Measurements from ENCODE around the gene KIF22. TPM values are rescaled to one million over a fixed set of nuclear protein-coding genes. Genes with fewer than 3 reads are reported as not detected.

Gene KIF22
- total RNA-seq, 4 donors from 2014 or later: 5.9 to 70.4 (median 15.8) TPM

DNA sequence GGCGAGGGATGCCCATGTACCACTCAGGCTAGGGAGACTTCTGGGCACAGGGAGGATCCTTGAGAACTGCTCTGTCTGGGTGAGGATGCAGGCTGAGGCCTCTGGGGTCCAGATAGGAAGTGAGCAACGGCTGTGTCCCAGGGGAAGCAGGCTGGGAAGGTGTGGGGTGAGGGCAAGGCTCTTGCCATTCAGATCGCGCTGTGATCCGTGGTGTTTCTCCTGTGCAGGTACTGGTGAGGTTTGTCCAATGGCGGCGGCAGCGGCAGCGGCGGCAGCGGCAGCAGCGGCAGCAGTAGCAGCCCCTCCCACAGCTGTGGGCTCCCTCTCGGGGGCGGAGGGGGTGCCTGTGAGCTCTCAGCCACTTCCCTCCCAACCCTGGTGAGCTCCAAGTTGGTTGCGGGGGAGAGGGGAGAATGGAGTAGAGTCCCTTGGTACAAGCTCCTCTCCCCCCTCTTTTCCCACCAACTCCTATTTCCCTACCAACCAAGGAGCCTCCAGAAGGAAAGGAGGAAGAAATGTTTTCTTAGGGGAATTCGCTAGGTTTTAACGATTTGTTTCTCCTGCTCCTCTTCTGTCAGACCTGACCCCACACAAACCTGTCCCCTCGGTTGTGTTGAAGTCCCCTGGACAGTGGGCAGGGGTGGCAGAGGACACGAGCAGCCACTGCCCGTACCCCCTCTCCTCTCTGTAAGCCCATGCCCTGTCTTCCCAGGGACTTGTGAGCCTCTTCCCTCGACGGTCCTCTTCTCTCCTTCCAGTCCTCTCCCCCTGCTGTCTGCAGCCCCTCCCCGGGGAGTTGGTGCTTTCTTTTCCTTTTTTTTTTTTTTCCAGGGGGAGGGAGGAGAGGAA lies 19.5 kb downstream of the KIF22 start:
- no peak overlapping the region for H3K4me3 ChIP-seq
- peaks cover 11 to 39% of the 10 kb centered on the region in 2 donors for H3K4me1 ChIP-seq
- peak overlapping the region; percentile 96 to 99 for H3K27ac ChIP-seq
- TF ChIP-seq, protein P1, sequence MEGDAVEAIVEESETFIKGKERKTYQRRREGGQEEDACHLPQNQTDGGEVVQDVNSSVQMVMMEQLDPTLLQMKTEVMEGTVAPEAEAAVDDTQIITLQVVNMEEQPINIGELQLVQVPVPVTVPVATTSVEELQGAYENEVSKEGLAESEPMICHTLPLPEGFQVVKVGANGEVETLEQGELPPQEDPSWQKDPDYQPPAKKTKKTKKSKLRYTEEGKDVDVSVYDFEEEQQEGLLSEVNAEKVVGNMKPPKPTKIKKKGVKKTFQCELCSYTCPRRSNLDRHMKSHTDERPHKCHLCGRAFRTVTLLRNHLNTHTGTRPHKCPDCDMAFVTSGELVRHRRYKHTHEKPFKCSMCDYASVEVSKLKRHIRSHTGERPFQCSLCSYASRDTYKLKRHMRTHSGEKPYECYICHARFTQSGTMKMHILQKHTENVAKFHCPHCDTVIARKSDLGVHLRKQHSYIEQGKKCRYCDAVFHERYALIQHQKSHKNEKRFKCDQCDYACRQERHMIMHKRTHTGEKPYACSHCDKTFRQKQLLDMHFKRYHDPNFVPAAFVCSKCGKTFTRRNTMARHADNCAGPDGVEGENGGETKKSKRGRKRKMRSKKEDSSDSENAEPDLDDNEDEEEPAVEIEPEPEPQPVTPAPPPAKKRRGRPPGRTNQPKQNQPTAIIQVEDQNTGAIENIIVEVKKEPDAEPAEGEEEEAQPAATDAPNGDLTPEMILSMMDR (IDR thresholded peaks at IDR 0.05): no peak
- TF ChIP-seq POLR2A (IDR thresholded peaks at IDR 0.05): no peak
- no peaks in the 10 kb centered on the region for H3K9me3 ChIP-seq
- no peaks in the 10 kb centered on the region for H3K36me3 ChIP-seq
- intact Hi-C loops (cut with DNase I; ENCODE audit: low total_unique reads): no loop called here
- H3K27me3 ChIP-seq: no peaks in the 10 kb centered on the region
- peak; percentile 39 to 48 for DNase-seq

DNA sequence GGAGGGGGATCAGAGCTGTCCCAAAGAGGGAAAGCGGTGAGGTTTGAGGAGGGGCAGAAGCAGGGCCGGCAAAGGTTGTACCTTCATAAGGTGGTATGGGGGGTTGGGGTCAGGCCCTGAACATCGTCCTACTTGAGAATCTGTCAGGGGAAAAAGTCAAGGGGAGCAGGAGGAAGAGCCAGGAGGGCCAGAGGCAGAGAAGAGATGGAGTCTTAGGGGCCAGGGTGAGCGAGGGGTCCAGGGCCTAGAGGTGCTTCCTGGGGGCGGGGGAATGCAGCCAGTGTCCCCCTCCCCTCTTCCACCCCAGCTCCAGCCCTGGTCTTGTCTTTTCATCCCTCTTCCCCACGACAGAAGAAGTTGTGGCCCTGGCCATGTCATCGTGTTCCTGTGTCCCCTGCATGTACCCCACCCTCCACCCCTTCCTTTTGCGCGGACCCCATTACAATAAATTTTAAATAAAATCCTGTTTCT lies 20.2 kb downstream of the KIF22 start:
- TF ChIP-seq POLR2A (IDR thresholded peaks at IDR 0.05): no peak
- TF ChIP-seq, protein P1 (IDR thresholded peaks at IDR 0.05): no peak
- DNase-seq: no peak
- intact Hi-C loops (cut with DNase I; ENCODE audit: low total_unique reads): no loop called here
- peak overlapping the region; percentile 96 to 99 for H3K27ac ChIP-seq
- H3K4me3 ChIP-seq: peak overlapping the region in 1 of 2 donors; percentile 59
- H3K4me1 ChIP-seq: peaks cover 11 to 39% of the 10 kb centered on the region in 2 donors
- H3K36me3 ChIP-seq: no peaks in the 10 kb centered on the region
- no peaks in the 10 kb centered on the region for H3K9me3 ChIP-seq
- no peaks in the 10 kb centered on the region for H3K27me3 ChIP-seq

DNA sequence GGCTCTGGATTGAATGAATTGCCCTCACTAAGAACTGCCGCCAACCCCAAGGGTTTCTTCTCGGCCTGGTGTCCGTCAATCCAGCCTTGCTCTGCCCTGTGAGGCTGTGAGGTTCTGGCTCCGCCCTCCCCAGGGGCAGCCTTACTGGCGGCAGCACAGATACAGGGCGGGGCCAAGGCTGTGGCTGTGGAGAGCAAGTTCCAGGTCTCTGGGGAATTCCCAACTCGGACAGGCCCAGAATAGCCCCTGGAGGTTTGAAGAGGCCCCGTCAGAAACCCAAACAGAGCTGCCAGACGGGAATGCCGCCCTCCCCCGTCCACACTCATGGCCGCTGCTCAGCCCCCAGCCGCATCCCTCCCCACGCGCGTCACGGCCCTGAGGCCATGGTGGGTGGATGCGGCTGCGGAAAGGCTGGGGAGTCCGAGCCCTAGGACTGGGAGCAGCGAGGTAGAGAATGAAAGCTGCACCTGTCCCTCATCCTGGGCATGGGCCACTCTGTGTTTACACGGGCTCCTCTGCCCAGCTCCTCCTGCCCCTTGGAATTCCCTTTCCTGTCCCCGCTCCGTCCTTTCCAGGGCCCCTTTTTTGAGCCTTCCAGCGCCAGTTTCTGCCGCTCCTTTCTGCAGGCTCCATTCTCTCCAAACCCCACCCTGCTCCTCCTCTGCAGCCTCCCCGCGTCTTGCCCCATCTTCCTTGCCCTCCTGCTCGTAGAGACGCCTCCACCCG lies 20.8 kb downstream of the KIF22 start:
- Histone ChIP-seq H3K36me3 (no peaks in the 10 kb centered on the region), H3K9me3 (no peaks in the 10 kb centered on the region), H3K27ac (peak overlapping the region; percentile 96 to 99), H3K4me3 (peak overlapping the region; percentile 59 to 66), H3K4me1 (peaks cover 11 to 39% of the 10 kb centered on the region in 2 donors), H3K27me3 (no peaks in the 10 kb centered on the region)
- DNase-seq: peak; percentile 96 to 98
- intact Hi-C loops (cut with DNase I; ENCODE audit: low total_unique reads): no loop called here
- TF ChIP-seq, protein P1 (IDR thresholded peaks at IDR 0.05): no peak
- peak; percentile 34 to 39 for TF ChIP-seq POLR2A (IDR thresholded peaks at IDR 0.05)

DNA sequence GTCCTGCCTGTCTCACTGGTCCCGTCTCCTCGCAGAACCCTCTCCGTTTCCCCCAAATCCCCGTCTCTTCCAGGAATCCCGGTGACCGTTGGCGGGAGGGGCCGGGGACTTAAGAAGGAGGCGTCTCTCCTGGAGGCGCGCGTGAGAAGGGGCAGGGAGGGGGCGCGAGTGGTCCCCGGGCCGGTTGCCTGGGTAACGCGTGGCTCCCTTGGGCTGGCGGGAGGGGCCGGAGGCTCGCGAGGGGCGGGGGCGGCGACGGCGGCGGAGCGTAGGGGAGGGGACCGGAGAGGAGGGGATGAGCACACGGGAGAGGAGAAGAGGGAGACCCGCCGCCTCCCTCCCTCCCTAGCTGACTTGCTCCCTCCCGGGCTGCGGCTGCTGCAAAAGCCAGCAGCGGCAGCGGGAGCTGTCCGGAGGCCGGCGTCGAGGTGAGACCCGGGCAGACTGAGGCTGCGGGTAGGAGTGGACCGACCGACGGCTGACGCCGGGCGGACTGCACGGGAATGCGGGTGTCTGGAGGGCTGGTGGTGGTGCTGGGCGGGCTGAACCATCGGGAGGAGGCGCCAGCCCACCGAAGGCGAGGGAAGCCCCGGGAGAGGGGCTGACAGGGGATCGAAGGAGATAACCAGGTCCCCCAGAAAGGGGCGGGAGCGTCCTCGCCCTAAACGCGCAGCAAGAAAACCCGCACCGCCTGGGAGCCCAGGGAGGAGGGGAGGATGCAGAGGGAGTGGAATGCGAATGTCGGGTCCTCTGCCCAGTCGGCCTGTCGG lies 21.5 kb downstream of the KIF22 start, which contains the start of gene PRRT2:
Gene PRRT2, plus strand, starts transcription at position 298 of the 770 bp plus-strand sequence. CDS start 862 bp downstream, outside the sequence.
- Histone ChIP-seq H3K9me3 (no peaks in the 10 kb centered on the region), H3K27me3 (no peaks in the 10 kb centered on the region), H3K36me3 (no peaks in the 10 kb centered on the region), H3K4me1 (peaks cover 11 to 39% of the 10 kb centered on the region in 2 donors), H3K27ac (peak within 1 kb of the TSS; percentile 96 to 99), H3K4me3 (peak within 1 kb of the TSS; percentile 59 to 66)
- peak; percentile 80 to 83 for DNase-seq
- peak in 1 of 2 donors; percentile 34 for TF ChIP-seq POLR2A (IDR thresholded peaks at IDR 0.05)
- TF ChIP-seq, protein P1 (IDR thresholded peaks at IDR 0.05): no peak
- intact Hi-C loops (cut with DNase I; ENCODE audit: low total_unique reads): no loop called here

Data from uterus (tissue), 4 donors.